Stimulated activated CD4-positive, alpha-beta T cell treated with anti-CD3 and anti-CD28 coated beads, Interleukin-4, amount 100 ng/mL, for 24 hours (primary cell): ENCODE data around the gene ZMYND10.

Source experiments
- DNase-seq: peaks from one replicate; pipeline ENCODE4 v3.0.0-alpha.2; 2020

The ZMYND10 gene

GRCh38 chr3:50345586-50346234, at the start of gene ZMYND10:
Gene ZMYND10 (minus strand): TSS chr3:50345732. CDS start chr3:50345579, 153 bp downstream.
- DNase-seq: peak; percentile 76

GRCh38 chr3:50393061-50393460, 47.5 kb upstream of the ZMYND10 start:
- no peak for DNase-seq

GRCh38 chr3:50392101-50392715, 46.7 kb upstream of the ZMYND10 start:
- no peak for DNase-seq

- no peak for DNase-seq
Measured at GRCh38 chr3:50390508-50391224, 45.1 kb upstream of the ZMYND10 start.

- no peak for DNase-seq
Measured at GRCh38 chr3:50389414-50389767, 43.9 kb upstream of the ZMYND10 start.

- DNase-seq: no peak
Measured at GRCh38 chr3:50388720-50389413, 43.3 kb upstream of the ZMYND10 start.

GRCh38 chr3:50388016-50388719, 42.6 kb upstream of the ZMYND10 start:
- no peak for DNase-seq

GRCh38 chr3:50385754-50386153, 40.2 kb upstream of the ZMYND10 start:
- no peak for DNase-seq

- DNase-seq: no peak
Measured at GRCh38 chr3:50383750-50384149, 38.2 kb upstream of the ZMYND10 start.

- no peak for DNase-seq
Measured at GRCh38 chr3:50382722-50383121, 37.2 kb upstream of the ZMYND10 start.

GRCh38 chr3:50381383-50381782, 35.9 kb upstream of the ZMYND10 start:
- DNase-seq: no peak

- no peak for DNase-seq
Measured at GRCh38 chr3:50380405-50381085, 35.0 kb upstream of the ZMYND10 start.

GRCh38 chr3:50378757-50379156, 33.2 kb upstream of the ZMYND10 start:
- DNase-seq: no peak

- no peak for DNase-seq
Measured at GRCh38 chr3:50378024-50378423, 32.5 kb upstream of the ZMYND10 start.

- no peak for DNase-seq
Measured at GRCh38 chr3:50375258-50375931, 29.9 kb upstream of the ZMYND10 start.

GRCh38 chr3:50374363-50375257, 29.1 kb upstream of the ZMYND10 start:
- DNase-seq: no peak

GRCh38 chr3:50373146-50374051, 27.9 kb upstream of the ZMYND10 start:
- DNase-seq: no peak

GRCh38 chr3:50372349-50372748, 26.8 kb upstream of the ZMYND10 start:
- DNase-seq: no peak

GRCh38 chr3:50371133-50371685, 25.7 kb upstream of the ZMYND10 start:
- DNase-seq: no peak
